Upper lobe of left lung (tissue), 4 donors: ENCODE results near the gene ERC1.

Experiments used
- CTCF ChIP-seq, 6 experiments: fragments of 450-650 bp in 4 of 6; fragments of 200-600 bp in 2 of 6; sonication (generic) in 2 of 6; IDR thresholded peaks; one replicate each; pipeline ENCODE4 v1.5.1; 2016 to 2019; ENCODE audit warnings: antibody characterized with exemption in 6 of 6
- EP300 ChIP-seq, 4 donors: sonication (generic); formaldehyde crosslinking; IDR thresholded peaks; one replicate each; pipeline ENCODE4 v1.5.1; 2017; ENCODE audit warnings: antibody characterized with exemption in 4 of 4, control low read depth in 2 of 4
- POLR2A ChIP-seq, 4 donors: fragments of 450-650 bp; IDR thresholded peaks; one replicate each; pipeline ENCODE4 v1.5.1; 2016 to 2017; ENCODE audit warnings: antibody characterized with exemption in 4 of 4, mild to moderate bottlenecking in 2 of 4
- POLR2AphosphoS5 ChIP-seq, 2 donors: sonication (generic); formaldehyde crosslinking; IDR thresholded peaks; one replicate each; pipeline ENCODE4 v1.5.1; 2017; ENCODE audit warnings: antibody characterized with exemption in 2 of 2

GRCh38 chr12:1034243-1034642 lies 43.2 kb downstream of the ERC1 start:
- TF ChIP-seq CTCF (IDR thresholded peaks at IDR 0.05) (no peak), POLR2A (IDR thresholded peaks at IDR 0.05) (no peak), EP300 (IDR thresholded peaks at IDR 0.05) (no peak), POLR2AphosphoS5 (IDR thresholded peaks at IDR 0.05) (no peak)
